ENCODE data around the gene KSR2.

KSR2 gene

DNA sequence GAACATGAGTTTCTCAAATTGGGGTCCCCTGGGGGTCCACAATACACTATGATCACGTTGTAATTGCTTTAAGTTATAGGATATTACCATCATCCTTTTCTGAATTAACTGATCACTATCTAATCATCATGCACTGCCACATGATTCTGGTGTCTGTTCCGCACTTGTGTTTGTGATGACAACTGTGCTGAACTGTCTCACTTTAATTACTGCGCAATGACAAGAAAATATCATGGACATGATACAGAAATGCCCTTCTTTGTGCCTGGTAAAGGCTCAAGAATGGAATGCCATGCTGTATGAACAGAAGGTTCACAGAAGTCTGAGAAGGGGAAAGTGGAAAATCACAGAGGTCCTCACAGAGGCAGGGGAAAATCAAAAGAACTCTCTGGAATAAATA is 541.6 kb downstream of the KSR2 start:
- no peak for DNase-seq (ENCODE audit: low read depth in 4 of 4, low spot score in 1 of 4)

DNA sequence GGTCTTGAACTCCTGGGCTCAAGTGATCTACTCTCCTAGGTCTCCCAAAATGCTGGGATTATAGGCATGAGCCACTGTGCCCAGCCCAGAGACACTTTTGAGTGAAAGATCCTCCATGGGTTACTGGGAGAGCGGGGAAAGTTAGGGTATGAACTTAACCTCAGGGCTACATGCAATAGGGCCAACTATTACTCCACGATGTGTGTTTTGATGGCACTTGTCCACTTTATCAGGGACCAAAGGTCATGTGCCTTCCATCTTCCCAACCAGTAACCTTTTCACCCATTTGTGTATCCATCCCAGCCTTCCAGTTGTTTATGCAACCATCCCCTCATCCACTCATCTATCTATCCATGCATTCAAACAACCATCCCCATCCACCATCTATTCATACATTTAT is 546.8 kb downstream of the KSR2 start:
- no peak for DNase-seq (ENCODE audit: low read depth in 4 of 4, low spot score in 1 of 4)

GRCh38 chr12:117421068-117421752 is 547.6 kb downstream of the KSR2 start:
- no peak for DNase-seq (ENCODE audit: low read depth in 4 of 4, low spot score in 1 of 4)

GRCh38 chr12:117417004-117417403 is 551.8 kb downstream of the KSR2 start:
- DNase-seq (ENCODE audit: low read depth in 4 of 4, low spot score in 1 of 4) = no peak

GRCh38 chr12:117412465-117413188 is 556.2 kb downstream of the KSR2 start:
- no peak for DNase-seq (ENCODE audit: low read depth in 4 of 4, low spot score in 1 of 4)

GRCh38 chr12:117409286-117409685 is 559.5 kb downstream of the KSR2 start:
- no peak for DNase-seq (ENCODE audit: low read depth in 4 of 4, low spot score in 1 of 4)

DNA sequence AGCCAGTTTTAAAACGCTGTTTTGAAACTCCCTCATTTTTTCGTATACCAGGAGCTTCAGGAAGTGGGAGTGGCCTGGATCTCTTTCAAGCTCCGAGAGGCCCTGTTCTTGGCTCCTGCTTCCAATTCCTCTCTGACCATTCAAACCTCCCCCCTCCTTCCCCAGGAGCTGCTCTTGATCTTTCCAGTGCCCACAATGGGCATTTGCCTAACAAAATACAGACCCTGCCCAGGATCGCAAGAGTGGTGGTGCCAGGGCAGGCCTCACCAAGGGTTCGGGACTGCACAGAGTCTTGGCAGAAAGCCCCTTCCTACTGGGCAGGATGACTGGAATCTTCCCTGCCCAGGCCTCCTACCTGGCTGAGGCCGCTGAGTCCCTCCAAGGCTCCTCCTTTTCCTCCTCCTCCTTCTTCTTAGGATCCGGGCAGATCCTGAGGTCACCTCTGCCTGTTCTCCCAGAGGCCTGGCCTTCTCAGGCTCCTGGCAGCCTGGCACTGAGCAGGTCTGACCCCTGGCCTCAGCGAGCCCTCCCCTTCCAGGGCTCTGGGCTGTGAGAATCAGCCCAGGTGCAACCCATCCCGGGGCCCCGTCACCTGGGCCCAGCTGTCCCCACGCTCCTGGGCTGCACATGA is 560.5 kb downstream of the KSR2 start:
- no peak for DNase-seq (ENCODE audit: low read depth in 4 of 4, low spot score in 1 of 4)

DNA sequence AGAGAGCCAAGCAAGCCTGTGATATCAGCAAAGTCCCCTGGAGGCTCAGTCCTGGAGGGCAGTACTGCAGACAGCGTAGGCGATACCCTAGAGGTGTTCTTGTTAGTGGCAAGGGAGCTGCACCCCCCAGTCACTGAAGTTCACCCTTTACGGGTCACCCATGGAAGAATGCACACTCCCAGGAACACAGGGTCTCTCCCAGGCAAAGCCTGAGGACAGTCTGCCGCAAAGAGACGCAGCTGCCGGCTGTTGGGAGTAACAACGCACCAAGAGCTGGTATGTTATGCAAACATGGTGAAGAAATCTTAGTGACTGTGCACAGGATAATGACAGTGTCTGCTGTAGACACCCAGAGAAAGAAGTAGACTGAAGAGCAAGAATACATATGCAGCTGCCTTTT is 563.9 kb downstream of the KSR2 start:
- DNase-seq (ENCODE audit: low read depth in 4 of 4, low spot score in 1 of 4) = no peak

DNA sequence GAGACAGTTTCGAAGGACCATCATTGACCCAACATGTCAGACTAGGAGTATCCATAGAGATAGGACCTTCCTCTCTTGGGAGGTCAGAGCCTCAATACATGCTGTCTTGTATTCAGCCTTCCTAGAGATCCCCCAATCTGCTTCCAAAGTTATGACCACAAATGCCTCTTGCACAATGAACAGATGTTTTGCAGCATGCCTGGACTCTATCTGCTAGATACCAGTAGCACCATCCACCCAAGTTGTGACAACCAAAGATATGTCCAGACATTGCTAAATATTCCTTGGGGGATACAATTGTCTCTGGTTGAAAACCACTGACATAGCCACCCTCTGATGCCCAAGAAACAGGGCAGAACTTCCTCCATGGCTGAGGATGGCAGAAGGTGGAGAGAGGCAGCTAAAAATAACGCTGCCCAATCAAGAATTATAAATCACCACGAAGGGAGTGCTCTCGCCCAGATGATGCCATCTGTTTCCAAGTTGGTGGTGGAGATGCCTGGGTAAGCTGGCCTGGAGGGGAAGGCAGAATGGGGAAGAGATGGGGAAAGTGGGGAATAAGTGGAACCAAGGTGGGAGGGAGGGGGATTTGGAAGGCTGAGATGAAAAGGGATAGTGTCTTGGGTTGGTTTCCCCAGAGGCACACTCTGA is 564.5 kb downstream of the KSR2 start:
- no peak for DNase-seq (ENCODE audit: low read depth in 4 of 4, low spot score in 1 of 4)

DNA sequence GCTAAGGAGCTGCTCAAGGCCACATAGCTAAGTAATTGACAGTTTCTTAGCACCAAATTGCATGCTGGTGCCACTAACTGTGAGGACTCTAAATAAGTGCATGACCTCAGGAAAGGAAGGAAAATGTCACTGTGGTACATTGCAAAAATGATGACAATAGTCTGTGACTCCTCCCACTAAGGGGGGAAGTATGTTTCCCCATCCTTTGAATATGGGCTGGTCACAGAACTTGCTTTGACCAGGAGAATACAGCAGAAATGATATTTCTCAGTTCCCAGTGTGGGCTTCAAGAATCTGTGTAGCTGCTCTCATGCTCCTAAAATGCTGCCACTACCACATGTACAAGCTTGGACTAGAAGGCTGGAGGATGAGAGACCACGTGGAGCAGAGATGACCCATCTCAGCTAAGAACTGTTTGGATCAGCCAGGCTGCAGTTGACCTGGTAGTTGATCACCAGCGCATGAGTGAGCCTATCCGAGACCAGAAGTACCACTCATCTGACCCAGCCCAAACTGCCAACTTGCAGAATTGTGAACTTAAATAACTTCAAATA is 565.1 kb downstream of the KSR2 start:
- no peak for DNase-seq (ENCODE audit: low read depth in 4 of 4, low spot score in 1 of 4)
